Body of pancreas (tissue), 4 donors: ENCODE measurements around the gene NCAN.

Source experiments
- POLR2A ChIP-seq, 3 donors: fragments of 450-650 bp; IDR thresholded peaks; one replicate each; pipeline ENCODE4 v1.6.1; 2016; ENCODE audit warnings: antibody characterized with exemption in 3 of 3, mild to moderate bottlenecking in 2 of 3
- TF ChIP-seq, protein P1 (sequence below), 7 experiments: fragments of 450-650 bp in 4 of 7; fragments of 200-600 bp in 3 of 7; sonication (generic) in 3 of 7; IDR thresholded peaks; one replicate each; pipeline ENCODE4 v1.5.1; 2016 to 2019; ENCODE audit warnings: antibody characterized with exemption in 7 of 7

DNA sequence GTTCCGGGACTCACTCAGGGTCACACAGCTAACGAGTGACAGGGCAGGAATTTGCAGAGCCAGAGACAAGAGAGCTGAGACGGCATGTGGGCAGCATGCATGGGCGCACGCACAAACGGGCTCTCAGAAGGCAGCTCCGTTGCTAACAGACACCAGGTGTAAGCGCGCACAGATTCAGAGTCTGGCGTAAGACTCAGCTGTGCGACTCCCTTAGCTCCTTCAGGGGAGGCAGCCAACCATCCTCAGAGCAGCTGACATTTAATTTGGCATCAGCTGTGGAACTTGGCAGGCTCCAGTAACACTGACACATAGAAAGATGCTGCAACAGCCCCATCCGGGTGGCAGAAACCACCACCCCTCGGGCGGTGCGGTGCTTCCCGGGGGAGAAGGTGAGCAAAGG is 68.8 kb downstream of the NCAN start:
- TF ChIP-seq, protein P1, sequence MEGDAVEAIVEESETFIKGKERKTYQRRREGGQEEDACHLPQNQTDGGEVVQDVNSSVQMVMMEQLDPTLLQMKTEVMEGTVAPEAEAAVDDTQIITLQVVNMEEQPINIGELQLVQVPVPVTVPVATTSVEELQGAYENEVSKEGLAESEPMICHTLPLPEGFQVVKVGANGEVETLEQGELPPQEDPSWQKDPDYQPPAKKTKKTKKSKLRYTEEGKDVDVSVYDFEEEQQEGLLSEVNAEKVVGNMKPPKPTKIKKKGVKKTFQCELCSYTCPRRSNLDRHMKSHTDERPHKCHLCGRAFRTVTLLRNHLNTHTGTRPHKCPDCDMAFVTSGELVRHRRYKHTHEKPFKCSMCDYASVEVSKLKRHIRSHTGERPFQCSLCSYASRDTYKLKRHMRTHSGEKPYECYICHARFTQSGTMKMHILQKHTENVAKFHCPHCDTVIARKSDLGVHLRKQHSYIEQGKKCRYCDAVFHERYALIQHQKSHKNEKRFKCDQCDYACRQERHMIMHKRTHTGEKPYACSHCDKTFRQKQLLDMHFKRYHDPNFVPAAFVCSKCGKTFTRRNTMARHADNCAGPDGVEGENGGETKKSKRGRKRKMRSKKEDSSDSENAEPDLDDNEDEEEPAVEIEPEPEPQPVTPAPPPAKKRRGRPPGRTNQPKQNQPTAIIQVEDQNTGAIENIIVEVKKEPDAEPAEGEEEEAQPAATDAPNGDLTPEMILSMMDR (IDR thresholded peaks at IDR 0.05) = no peak
- no peak for TF ChIP-seq POLR2A (IDR thresholded peaks at IDR 0.05)
